ENCODE measurements around the gene EPS8. TPM values are rescaled to one million over a fixed set of nuclear protein-coding genes. Genes with fewer than 3 reads are reported as not detected.

EPS8 gene
- total and polyA plus RNA-seq, 7 donors: 7.9 to 16.9 (median 12.9) TPM

GRCh38 chr12:15823360-15824128 is 34.4 kb upstream of the EPS8 start:
- Histone ChIP-seq H3K4me3 (no peak overlapping the region), H3K4me1 (no peaks in the 10 kb centered on the region), H3K27ac (no peak overlapping the region), H3K27me3 (ENCODE audit: insufficient read depth in 3 of 3, low read length in 2 of 3) (no peaks in the 10 kb centered on the region), H3K9me3 (no peaks in the 10 kb centered on the region), H3K36me3 (ENCODE audit: insufficient read depth in 1 of 2, low read depth in 1 of 2) (no peaks in the 10 kb centered on the region)
- intact Hi-C loops (cut with DNase I): no loop called here
- no peak for ATAC-seq
- no peak for TF ChIP-seq CTCF (IDR thresholded peaks at IDR 0.05)
- 87 to 93% (median 88%) methylated on average over 3 of the region's 3 CpGs for WGBS, 3 donors
- no peak for DNase-seq

- intact Hi-C loops (cut with DNase I): no loop called here
- 75 to 80% (median 78%) methylated on average over 3 of the region's 3 CpGs for WGBS, 3 donors
These were observed 30.7 kb upstream of the EPS8 start for GRCh38 chr12:15819644-15820437.

GRCh38 chr12:15818418-15818817 is 29.2 kb upstream of the EPS8 start:
- ATAC-seq: no peak

More at GRCh38 chr12:15819644-15820437, 30.7 kb upstream of the EPS8 start:
- Histone ChIP-seq H3K36me3 (ENCODE audit: insufficient read depth in 1 of 2, low read depth in 1 of 2) (no peaks in the 10 kb centered on the region), H3K4me3 (no peak overlapping the region), H3K4me1 (no peaks in the 10 kb centered on the region), H3K9me3 (no peaks in the 10 kb centered on the region), H3K27ac (no peak overlapping the region), H3K27me3 (ENCODE audit: insufficient read depth in 3 of 3, low read length in 2 of 3) (no peaks in the 10 kb centered on the region)
- ATAC-seq (no peak), DNase-seq (no peak)
- TF ChIP-seq CTCF (IDR thresholded peaks at IDR 0.05): no peak

GRCh38 chr12:15815730-15816129 is 26.5 kb upstream of the EPS8 start:
- H3K27ac ChIP-seq: no peak overlapping the region
- intact Hi-C loops (cut with DNase I): no loop called here
- H3K27me3 ChIP-seq (ENCODE audit: insufficient read depth in 3 of 3, low read length in 2 of 3): no peaks in the 10 kb centered on the region
- 77 to 80% (median 79%) methylated on average over 2 of the region's 2 CpGs for WGBS, 3 donors
- no peaks in the 10 kb centered on the region for H3K9me3 ChIP-seq
- H3K4me3 ChIP-seq: no peak overlapping the region
- H3K4me1 ChIP-seq: no peaks in the 10 kb centered on the region
- no peak for DNase-seq
- no peaks in the 10 kb centered on the region for H3K36me3 ChIP-seq (ENCODE audit: insufficient read depth in 1 of 2, low read depth in 1 of 2)
- TF ChIP-seq CTCF (IDR thresholded peaks at IDR 0.05): no peak
- no peak for ATAC-seq

More at GRCh38 chr12:15818418-15818817, 29.2 kb upstream of the EPS8 start:
- H3K4me3 ChIP-seq: no peak overlapping the region
- TF ChIP-seq CTCF (IDR thresholded peaks at IDR 0.05): no peak
- no peaks in the 10 kb centered on the region for H3K36me3 ChIP-seq (ENCODE audit: insufficient read depth in 1 of 2, low read depth in 1 of 2)
- no peaks in the 10 kb centered on the region for H3K9me3 ChIP-seq
- no peaks in the 10 kb centered on the region for H3K27me3 ChIP-seq (ENCODE audit: insufficient read depth in 3 of 3, low read length in 2 of 3)
- intact Hi-C loops (cut with DNase I): no loop called here
- WGBS, 3 donors: 79 to 95% (median 90%) methylated on average over 1 of the region's 1 CpG
- no peak overlapping the region for H3K27ac ChIP-seq
- DNase-seq: no peak
- H3K4me1 ChIP-seq: no peaks in the 10 kb centered on the region
